ENCODE data around the gene CNTN2.

DNA sequence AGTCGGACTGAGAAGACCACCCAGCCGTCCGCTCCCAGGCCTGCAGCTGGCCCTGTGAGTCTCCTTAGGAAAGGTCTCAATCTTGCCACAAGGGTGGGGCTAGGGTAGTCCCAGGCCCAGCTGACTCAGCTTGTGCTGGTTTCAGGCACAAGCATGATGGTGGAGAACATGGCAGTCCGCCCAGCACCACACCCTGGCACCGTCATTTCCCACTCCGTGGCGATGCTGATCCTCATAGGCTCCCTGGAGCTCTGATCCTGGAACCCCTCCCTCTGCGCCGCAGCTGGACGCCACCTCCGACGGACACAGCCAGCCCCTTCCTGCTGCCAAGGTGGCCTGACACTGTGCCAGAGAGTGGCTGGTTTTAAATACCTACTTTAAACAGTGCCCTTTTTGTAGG, 30.5 kb downstream of the CNTN2 start:
- TF ChIP-seq, protein P1, sequence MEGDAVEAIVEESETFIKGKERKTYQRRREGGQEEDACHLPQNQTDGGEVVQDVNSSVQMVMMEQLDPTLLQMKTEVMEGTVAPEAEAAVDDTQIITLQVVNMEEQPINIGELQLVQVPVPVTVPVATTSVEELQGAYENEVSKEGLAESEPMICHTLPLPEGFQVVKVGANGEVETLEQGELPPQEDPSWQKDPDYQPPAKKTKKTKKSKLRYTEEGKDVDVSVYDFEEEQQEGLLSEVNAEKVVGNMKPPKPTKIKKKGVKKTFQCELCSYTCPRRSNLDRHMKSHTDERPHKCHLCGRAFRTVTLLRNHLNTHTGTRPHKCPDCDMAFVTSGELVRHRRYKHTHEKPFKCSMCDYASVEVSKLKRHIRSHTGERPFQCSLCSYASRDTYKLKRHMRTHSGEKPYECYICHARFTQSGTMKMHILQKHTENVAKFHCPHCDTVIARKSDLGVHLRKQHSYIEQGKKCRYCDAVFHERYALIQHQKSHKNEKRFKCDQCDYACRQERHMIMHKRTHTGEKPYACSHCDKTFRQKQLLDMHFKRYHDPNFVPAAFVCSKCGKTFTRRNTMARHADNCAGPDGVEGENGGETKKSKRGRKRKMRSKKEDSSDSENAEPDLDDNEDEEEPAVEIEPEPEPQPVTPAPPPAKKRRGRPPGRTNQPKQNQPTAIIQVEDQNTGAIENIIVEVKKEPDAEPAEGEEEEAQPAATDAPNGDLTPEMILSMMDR (conservative IDR thresholded peaks at IDR 0.05; ENCODE audit: low read depth, low read length), result no peak
- TF ChIP-seq POLR2A (IDR thresholded peaks at IDR 0.05; ENCODE audit: low read depth, low read length), result no peak
- TF ChIP-seq RAD21 (IDR thresholded peaks at IDR 0.05; ENCODE audit: low read length), result no peak
- no peak for TF ChIP-seq BHLHE40 (IDR thresholded peaks at IDR 0.05; ENCODE audit: low read depth, low read length)
- no peak for TF ChIP-seq CHD1 (IDR thresholded peaks at IDR 0.05; ENCODE audit: low read depth, low read length)
- no peak for TF ChIP-seq FOS (IDR thresholded peaks at IDR 0.05; ENCODE audit: low read depth, low read length)
- TF ChIP-seq MAFK (IDR thresholded peaks at IDR 0.05; ENCODE audit: low read depth, low read length), result no peak
- TF ChIP-seq CEBPB (IDR thresholded peaks at IDR 0.05; ENCODE audit: low read depth, low read length), result no peak
- no peak for TF ChIP-seq SMC3 (IDR thresholded peaks at IDR 0.05; ENCODE audit: low read depth, low read length)
- TF ChIP-seq RCOR1 (IDR thresholded peaks at IDR 0.05; ENCODE audit: insufficient replicate concordance, low read length), result no peak
